K562 (cell line): ENCODE results near the gene LIN9. TPM values are rescaled to one million over a fixed set of nuclear protein-coding genes. Genes with fewer than 3 reads are reported as not detected.
A peak's percentile ranks its signal among the peaks of the same experiment; 100 is the strongest.

Experiments
- DLX4 ChIP-seq: fragments of 250-450 bp; sonication (Bioruptor Pico); IDR thresholded peaks from 2 replicates; pipeline ENCODE4 v1.6.1; 2021; ENCODE audit warnings: mild to moderate bottlenecking
- DMBX1 ChIP-seq: fragments of 250-450 bp; sonication (Bioruptor Pico); IDR thresholded peaks from 2 replicates; pipeline ENCODE4 v1.8.0; 2022; ENCODE audit warnings: inconsistent platforms, mild to moderate bottlenecking, moderate library complexity, borderline replicate concordance
- HINFP ChIP-seq: fragments of 450-650 bp; conservative IDR thresholded peaks from 2 replicates; pipeline ENCODE4 v1.6.1; 2016; ENCODE audit warnings: missing genetic modification characterization, low read depth, mild to moderate bottlenecking, control low read depth, missing compliant biosample characterization
- LEF1 ChIP-seq: fragments of 450-650 bp; IDR thresholded peaks from 2 replicates; pipeline ENCODE4 v1.6.1; 2016; ENCODE audit warnings: mild to moderate bottlenecking
- MEF2A ChIP-seq: IDR thresholded peaks from 2 replicates; pipeline ENCODE4 v1.6.1; 2011; ENCODE audit warnings: low read depth, mild to moderate bottlenecking, low read length, moderate library complexity; ENCODE audit not compliant: control insufficient read depth
- NCOR1 ChIP-seq: fragments of 450-650 bp; IDR thresholded peaks from 2 replicates; pipeline ENCODE4 v1.6.1; 2016; ENCODE audit warnings: mild to moderate bottlenecking, moderate library complexity
- PRDM10 ChIP-seq: fragments of 450-650 bp; IDR thresholded peaks from 2 replicates; pipeline ENCODE4 v1.6.1; 2018; ENCODE audit not compliant: partially characterized antibody
- RBM14 ChIP-seq: fragments of 200-400 bp; formaldehyde crosslinking; IDR thresholded peaks from 2 replicates; pipeline ENCODE4 v1.6.1; 2018; ENCODE audit warnings: low read depth, mild to moderate bottlenecking, low read length, moderate library complexity, borderline replicate concordance; ENCODE audit not compliant: insufficient read depth
- SOX6 ChIP-seq: fragments of 450-650 bp; IDR thresholded peaks from 2 replicates; pipeline ENCODE4 v1.6.1; 2014; ENCODE audit warnings: mild to moderate bottlenecking
- TCF3 ChIP-seq: sonication (generic); formaldehyde crosslinking; IDR thresholded peaks from 2 replicates; pipeline ENCODE4 v1.4.0; 2020; ENCODE audit warnings: mild to moderate bottlenecking, missing genetic modification reagents
- TCFL5 ChIP-seq: fragments of 250-450 bp; sonication (Bioruptor Pico); conservative IDR thresholded peaks from 2 replicates; pipeline ENCODE4 v1.6.1; 2021; ENCODE audit warnings: mild to moderate bottlenecking, moderate library complexity, matching md5 sums
- XRCC3 ChIP-seq: fragments of 450-650 bp; IDR thresholded peaks from 2 replicates; pipeline ENCODE4 v1.6.1; 2017; ENCODE audit warnings: mild to moderate bottlenecking, moderate library complexity
- ZNF121 ChIP-seq: sonication (generic); formaldehyde crosslinking; conservative IDR thresholded peaks from 2 replicates; pipeline ENCODE4 v1.8.0; 2022; ENCODE audit warnings: missing genetic modification reagents
- ZNF124 ChIP-seq: sonication (generic); formaldehyde crosslinking; IDR thresholded peaks from 2 replicates; pipeline ENCODE4 v1.8.1; 2022; ENCODE audit warnings: missing genetic modification reagents
- ZNF134 ChIP-seq: fragments of 250-450 bp; sonication (Bioruptor Pico); conservative IDR thresholded peaks from 2 replicates; pipeline ENCODE4 v1.4.0; 2020
- ZNF583 ChIP-seq: fragments of 250-450 bp; sonication (Bioruptor Pico); IDR thresholded peaks from 2 replicates; pipeline ENCODE4 v1.4.0; 2020
- ZNF609 ChIP-seq: sonication (generic); formaldehyde crosslinking; IDR thresholded peaks from 2 replicates; pipeline ENCODE4 v1.8.1; 2023; ENCODE audit warnings: missing genetic modification reagents, mild to moderate bottlenecking, borderline replicate concordance
- polyA plus RNA-seq, 8 experiments: library from polyadenylated mRNA; depleted of rRNA in 4 of 8; stranded (reverse) in 5 of 8; unstranded in 3 of 8; fragments of >200 nt; fragmentation: Nextera tagmentation in 2 of 8; fragmentation: Illumina TruSeq in 1 of 8; extraction: Ambion mirVana in 2 of 8; extraction: Trizol in 1 of 8; gene quantifications; 2 replicates each; pipeline versions ENCODE4 v1.2.1 to v1.2.3, GENCODE V29; 2011 to 2014; ENCODE audit warnings: inconsistent platforms in 1 of 8, missing spikeins in 1 of 8
- total RNA-seq, 7 experiments: library from RNA; depleted of rRNA in 6 of 7; stranded (reverse); fragments of >200 nt in 6 of 7; fragmentation: Illumina TruSeq in 2 of 7; extraction: Trizol in 2 of 7; gene quantifications; 2 replicates each; pipeline versions ENCODE4 v1.2.1 to v1.2.3, GENCODE V29; 2011 to 2021; ENCODE audit warnings: low replicate concordance in 1 of 7

Gene LIN9
- total and polyA plus RNA-seq, 9 of the 15 experiments (the other 6 are each of a cell fraction or from before 2014, with no cell fraction given): 18.8 to 33.0 (median 25.5) TPM

GRCh38 chr1:226308723-226309397, at the start of gene LIN9 (continued):
- no peak; the same call in 1 of the 2 replicates for TF ChIP-seq ZNF609 (CRISPR knock-in tag)
- no peak; the same call in 1 of the 2 replicates for TF ChIP-seq TCF3 (CRISPR knock-in tag)
- TF ChIP-seq XRCC3: no peak
- TF ChIP-seq NCOR1: 0 out of 2 replicates have a peak, but pooled peaks have one; percentile 13
- no peak for TF ChIP-seq HINFP (tag)
- TF ChIP-seq PRDM10: no peak
- no peak for TF ChIP-seq ZNF583 (CRISPR knock-in tag)
- no peak for TF ChIP-seq MEF2A
- 0 out of 2 replicates have a peak, but pooled peaks have one; percentile 22 for TF ChIP-seq SOX6
- TF ChIP-seq ZNF124 (CRISPR knock-in tag): no peak
- TF ChIP-seq RBM14: no peak
- TF ChIP-seq ZNF121 (CRISPR knock-in tag): no peak
- TF ChIP-seq ZNF134: no peak
- no peak for TF ChIP-seq DMBX1 (CRISPR knock-in tag)
- TF ChIP-seq LEF1: no peak
- no peak for TF ChIP-seq DLX4 (CRISPR knock-in tag)
- no peak for TF ChIP-seq TCFL5
